Keratinocyte (primary cell): ENCODE data around the gene AGAP1.

Experiments used
- EZH2 ChIP-seq: IDR thresholded peaks from one replicate; pipeline ENCODE4 v1.6.1; 2012; ENCODE audit warnings: inconsistent platforms, mild to moderate bottlenecking, low read length, moderate library complexity
- TF ChIP-seq, protein P1 (sequence below), 3 experiments: IDR thresholded peaks in 1 of 3; conservative IDR thresholded peaks in 1 of 3; optimal IDR thresholded peaks in 1 of 3; 2 replicates in 2 of 3; 3 replicates in 1 of 3; pipeline versions ENCODE3 to v1.5.1; 2011; ENCODE audit warnings: low read length in 3 of 3, mild to moderate bottlenecking in 3 of 3, moderate library complexity in 2 of 3, control low read depth in 1 of 3, inconsistent platforms in 1 of 3; ENCODE audit not compliant: insufficient read depth in 2 of 3; ENCODE audit errors: extremely low read depth in 1 of 3

DNA sequence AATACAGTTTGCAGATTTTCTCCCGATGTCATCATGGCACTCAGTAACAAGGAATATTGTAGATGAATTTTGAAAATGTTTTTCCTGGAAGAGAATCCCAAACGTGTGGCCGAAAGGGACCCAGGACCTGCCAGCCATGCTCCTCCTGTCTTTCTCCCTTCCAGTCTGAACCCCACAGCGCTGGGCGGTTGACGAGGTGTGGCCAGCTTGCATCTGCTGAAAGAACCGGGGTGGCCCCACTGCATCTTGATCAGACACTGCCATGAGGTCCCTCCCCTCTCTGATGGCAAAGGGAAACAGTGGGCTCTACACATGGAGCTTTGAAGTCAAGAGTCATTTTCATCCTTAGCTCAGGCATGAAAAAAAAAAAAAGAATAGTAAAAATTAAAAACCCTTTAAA, 240.3 kb downstream of the AGAP1 start:
- TF ChIP-seq, protein P1, sequence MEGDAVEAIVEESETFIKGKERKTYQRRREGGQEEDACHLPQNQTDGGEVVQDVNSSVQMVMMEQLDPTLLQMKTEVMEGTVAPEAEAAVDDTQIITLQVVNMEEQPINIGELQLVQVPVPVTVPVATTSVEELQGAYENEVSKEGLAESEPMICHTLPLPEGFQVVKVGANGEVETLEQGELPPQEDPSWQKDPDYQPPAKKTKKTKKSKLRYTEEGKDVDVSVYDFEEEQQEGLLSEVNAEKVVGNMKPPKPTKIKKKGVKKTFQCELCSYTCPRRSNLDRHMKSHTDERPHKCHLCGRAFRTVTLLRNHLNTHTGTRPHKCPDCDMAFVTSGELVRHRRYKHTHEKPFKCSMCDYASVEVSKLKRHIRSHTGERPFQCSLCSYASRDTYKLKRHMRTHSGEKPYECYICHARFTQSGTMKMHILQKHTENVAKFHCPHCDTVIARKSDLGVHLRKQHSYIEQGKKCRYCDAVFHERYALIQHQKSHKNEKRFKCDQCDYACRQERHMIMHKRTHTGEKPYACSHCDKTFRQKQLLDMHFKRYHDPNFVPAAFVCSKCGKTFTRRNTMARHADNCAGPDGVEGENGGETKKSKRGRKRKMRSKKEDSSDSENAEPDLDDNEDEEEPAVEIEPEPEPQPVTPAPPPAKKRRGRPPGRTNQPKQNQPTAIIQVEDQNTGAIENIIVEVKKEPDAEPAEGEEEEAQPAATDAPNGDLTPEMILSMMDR (optimal IDR thresholded peaks at IDR 0.05 in 1 of 3, IDR thresholded peaks at IDR 0.05 in 1 of 3, conservative IDR thresholded peaks at IDR 0.05 in 1 of 3; ENCODE audit: extremely low read depth in 1 of 3, insufficient read depth in 2 of 3, low read length in 3 of 3) = no peak
- TF ChIP-seq EZH2 = no peak
